Measurements from ENCODE around the gene SOX8. TPM values are rescaled to one million over a fixed set of nuclear protein-coding genes. Genes with fewer than 3 reads are reported as not detected.

Gene SOX8
- total RNA-seq, 1 experiment from 2014 or later = 1.2 TPM

DNA sequence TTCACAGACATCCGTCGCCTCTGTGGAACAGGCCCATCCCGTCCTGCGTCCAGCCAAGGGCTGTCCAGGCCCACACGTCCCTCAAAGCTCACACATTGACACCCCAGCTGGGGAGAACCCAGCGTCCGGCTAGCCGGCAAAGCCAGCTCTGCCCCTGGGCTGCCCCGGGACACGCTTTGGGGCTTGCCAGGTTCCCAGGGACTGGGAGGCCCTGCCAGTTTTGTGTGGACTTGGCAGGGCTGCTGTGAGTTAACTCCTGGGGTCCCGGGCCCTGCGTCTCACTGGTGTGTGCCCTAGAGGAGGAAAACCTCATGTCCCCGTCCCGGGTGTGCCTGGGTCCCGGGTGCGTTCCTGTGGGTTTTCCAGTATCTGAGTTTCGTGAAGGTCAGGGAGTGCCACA lies 6.3 kb downstream of the SOX8 start:
- ChIA-PET CTCF (no interaction called here), POLR2A (no interaction called here)
- no peak overlapping the region for H3K4me3 ChIP-seq (ENCODE audit: low read depth, low read length)
- TF ChIP-seq, protein P1, sequence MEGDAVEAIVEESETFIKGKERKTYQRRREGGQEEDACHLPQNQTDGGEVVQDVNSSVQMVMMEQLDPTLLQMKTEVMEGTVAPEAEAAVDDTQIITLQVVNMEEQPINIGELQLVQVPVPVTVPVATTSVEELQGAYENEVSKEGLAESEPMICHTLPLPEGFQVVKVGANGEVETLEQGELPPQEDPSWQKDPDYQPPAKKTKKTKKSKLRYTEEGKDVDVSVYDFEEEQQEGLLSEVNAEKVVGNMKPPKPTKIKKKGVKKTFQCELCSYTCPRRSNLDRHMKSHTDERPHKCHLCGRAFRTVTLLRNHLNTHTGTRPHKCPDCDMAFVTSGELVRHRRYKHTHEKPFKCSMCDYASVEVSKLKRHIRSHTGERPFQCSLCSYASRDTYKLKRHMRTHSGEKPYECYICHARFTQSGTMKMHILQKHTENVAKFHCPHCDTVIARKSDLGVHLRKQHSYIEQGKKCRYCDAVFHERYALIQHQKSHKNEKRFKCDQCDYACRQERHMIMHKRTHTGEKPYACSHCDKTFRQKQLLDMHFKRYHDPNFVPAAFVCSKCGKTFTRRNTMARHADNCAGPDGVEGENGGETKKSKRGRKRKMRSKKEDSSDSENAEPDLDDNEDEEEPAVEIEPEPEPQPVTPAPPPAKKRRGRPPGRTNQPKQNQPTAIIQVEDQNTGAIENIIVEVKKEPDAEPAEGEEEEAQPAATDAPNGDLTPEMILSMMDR (IDR thresholded peaks at IDR 0.05; ENCODE audit: insufficient read depth in 1 of 2, low read depth in 1 of 2, low read length in 1 of 2, severe bottlenecking in 1 of 2, unreplicated experiment in 1 of 2) = no peak
- H3K36me3 ChIP-seq (ENCODE audit: control insufficient read depth, insufficient read depth, low read length) = no peaks in the 10 kb centered on the region
- DNase-seq = no peak
- H3K36me3 Mint-ChIP-seq (ENCODE audit: insufficient read depth, unreplicated experiment) = no peaks in the 10 kb centered on the region
- intact Hi-C loops (cut with micrococcal nuclease; ENCODE audit: unreplicated experiment) = no loop called here
- BruUV-seq (replicated peaks) = no TSS peak
- H3K9me3 ChIP-seq = no peaks in the 10 kb centered on the region
- H3K4me1 ChIP-seq = no peaks in the 10 kb centered on the region
- no peaks in the 10 kb centered on the region for H3K27me3 ChIP-seq (replicated peaks; ENCODE audit: control insufficient read depth, insufficient read depth, low read length)
- H3K4me1 Mint-ChIP-seq (ENCODE audit: low read depth, unreplicated experiment) = no peaks in the 10 kb centered on the region
- no peaks in the 10 kb centered on the region for H3K27me3 Mint-ChIP-seq (ENCODE audit: insufficient read depth, unreplicated experiment)
- H3K9me3 Mint-ChIP-seq (ENCODE audit: unreplicated experiment) = no peaks in the 10 kb centered on the region
- no peak overlapping the region for H3K27ac Mint-ChIP-seq (ENCODE audit: unreplicated experiment)
- H3K4me3 Mint-ChIP-seq (ENCODE audit: unreplicated experiment) = no peak overlapping the region

DNA sequence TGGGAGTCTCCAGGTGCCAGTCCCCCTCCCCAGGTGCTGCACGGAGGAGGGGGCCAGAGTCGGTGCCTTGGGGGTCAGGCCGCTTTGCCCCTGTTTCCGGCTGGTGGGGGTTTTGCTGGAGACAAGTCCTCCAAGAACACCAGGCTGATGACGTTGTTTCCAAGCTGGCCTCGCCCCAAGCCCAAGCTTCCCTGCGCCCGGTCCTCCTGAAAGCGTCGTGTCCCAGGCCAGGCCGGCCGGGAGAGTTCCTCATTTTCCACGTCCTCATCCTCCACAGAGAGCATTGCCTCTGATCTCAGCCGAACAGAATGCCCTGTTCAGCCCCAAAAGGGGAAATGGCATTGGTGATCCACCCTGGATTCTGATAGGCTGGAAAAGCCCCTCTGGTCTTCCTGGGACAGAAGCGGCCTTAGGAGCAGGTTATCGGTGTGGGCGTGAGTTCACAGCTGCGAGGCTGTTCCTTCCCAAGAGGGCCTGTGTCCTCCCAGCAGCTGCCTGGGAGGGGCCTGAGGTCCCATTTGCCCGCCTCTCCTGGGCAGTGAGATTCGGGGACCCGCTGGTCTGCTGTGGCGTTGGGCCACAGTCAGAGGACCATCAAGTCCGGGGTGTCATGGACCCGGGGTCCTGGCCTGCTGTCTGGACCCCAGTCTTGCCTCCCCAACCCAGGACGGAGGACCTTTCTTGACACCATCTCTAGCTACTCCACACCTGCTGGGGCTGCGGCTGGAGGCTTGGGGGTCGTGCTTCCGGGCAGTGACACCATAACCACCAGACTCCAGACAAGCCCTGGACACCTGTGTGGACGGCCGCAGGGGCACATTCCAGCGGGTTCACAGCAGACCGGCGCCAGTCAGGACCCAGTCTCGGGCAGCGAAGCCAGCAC lies 7.1 kb downstream of the SOX8 start:
- Histone ChIP-seq H3K36me3 (ENCODE audit: control insufficient read depth, insufficient read depth, low read length) (no peaks in the 10 kb centered on the region), H3K9me3 (no peaks in the 10 kb centered on the region), H3K4me1 (no peaks in the 10 kb centered on the region), H3K4me3 (ENCODE audit: low read depth, low read length) (no peak overlapping the region), H3K27me3 (replicated peaks; ENCODE audit: control insufficient read depth, insufficient read depth, low read length) (no peaks in the 10 kb centered on the region)
- H3K4me1 Mint-ChIP-seq (ENCODE audit: low read depth, unreplicated experiment) = no peaks in the 10 kb centered on the region
- POLR2A ChIA-PET = no interaction called here
- no peaks in the 10 kb centered on the region for H3K36me3 Mint-ChIP-seq (ENCODE audit: insufficient read depth, unreplicated experiment)
- CTCF ChIA-PET = no interaction called here
- no peak overlapping the region for H3K4me3 Mint-ChIP-seq (ENCODE audit: unreplicated experiment)
- H3K27ac Mint-ChIP-seq (ENCODE audit: unreplicated experiment) = no peak overlapping the region
- intact Hi-C loops (cut with micrococcal nuclease; ENCODE audit: unreplicated experiment) = no loop called here
- TF ChIP-seq, protein P1 (IDR thresholded peaks at IDR 0.05; ENCODE audit: insufficient read depth in 1 of 2, low read depth in 1 of 2, low read length in 1 of 2, severe bottlenecking in 1 of 2, unreplicated experiment in 1 of 2) = no peak
- H3K27me3 Mint-ChIP-seq (ENCODE audit: insufficient read depth, unreplicated experiment) = no peaks in the 10 kb centered on the region
- H3K9me3 Mint-ChIP-seq (ENCODE audit: unreplicated experiment) = no peaks in the 10 kb centered on the region
- no peak for DNase-seq
- no TSS peak for BruUV-seq (replicated peaks)

DNA sequence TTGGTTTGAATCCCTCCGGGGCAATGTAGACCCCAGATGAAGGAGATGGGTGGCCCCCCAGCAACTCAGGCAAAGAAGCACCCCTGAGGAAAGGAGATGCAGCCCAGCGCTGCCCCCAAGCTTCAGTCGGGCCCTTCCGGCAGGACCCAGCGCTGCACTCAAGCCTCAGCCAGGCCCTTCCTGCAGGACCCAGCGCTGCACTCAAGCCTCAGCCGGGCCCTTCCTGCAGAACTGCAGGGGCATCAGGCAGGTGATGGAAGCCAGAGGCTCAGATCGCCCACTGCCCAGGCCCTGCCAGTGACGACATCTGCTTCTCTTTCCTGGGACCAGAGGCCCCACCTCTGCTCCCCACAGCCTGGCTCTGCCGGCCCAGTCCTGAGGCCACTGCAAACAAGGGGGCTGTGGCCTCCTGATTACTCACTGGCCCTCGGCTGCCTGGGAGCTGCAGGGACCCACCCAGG lies 7.8 kb downstream of the SOX8 start:
- Histone ChIP-seq H3K4me3 (ENCODE audit: low read depth, low read length) (no peak overlapping the region), H3K36me3 (ENCODE audit: control insufficient read depth, insufficient read depth, low read length) (no peaks in the 10 kb centered on the region), H3K9me3 (no peaks in the 10 kb centered on the region), H3K27me3 (replicated peaks; ENCODE audit: control insufficient read depth, insufficient read depth, low read length) (no peaks in the 10 kb centered on the region), H3K4me1 (no peaks in the 10 kb centered on the region)
- DNase-seq = no peak
- H3K27ac Mint-ChIP-seq (ENCODE audit: unreplicated experiment) = no peak overlapping the region
- BruUV-seq (replicated peaks) = no TSS peak
- ChIA-PET CTCF (no interaction called here), POLR2A (no interaction called here)
- TF ChIP-seq, protein P1 (IDR thresholded peaks at IDR 0.05; ENCODE audit: insufficient read depth in 1 of 2, low read depth in 1 of 2, low read length in 1 of 2, severe bottlenecking in 1 of 2, unreplicated experiment in 1 of 2) = no peak
- H3K27me3 Mint-ChIP-seq (ENCODE audit: insufficient read depth, unreplicated experiment) = no peaks in the 10 kb centered on the region
- H3K9me3 Mint-ChIP-seq (ENCODE audit: unreplicated experiment) = no peaks in the 10 kb centered on the region
- H3K4me1 Mint-ChIP-seq (ENCODE audit: low read depth, unreplicated experiment) = no peaks in the 10 kb centered on the region
- H3K36me3 Mint-ChIP-seq (ENCODE audit: insufficient read depth, unreplicated experiment) = no peaks in the 10 kb centered on the region
- no peak overlapping the region for H3K4me3 Mint-ChIP-seq (ENCODE audit: unreplicated experiment)
- intact Hi-C loops (cut with micrococcal nuclease; ENCODE audit: unreplicated experiment) = no loop called here

All from Caco-2 (cell line).